ENCODE measurements around the gene ASTN2. TPM values are rescaled to one million over a fixed set of nuclear protein-coding genes. Genes with fewer than 3 reads are reported as not detected.

Gene ASTN2
- total RNA-seq, 4 donors from 2014 or later, result 3.0 to 7.0 (median 5.2) TPM

- H3K9me3 ChIP-seq, result no peaks in the 10 kb centered on the region
- H3K4me3 ChIP-seq, result no peak overlapping the region
- H3K27me3 ChIP-seq, result no peaks in the 10 kb centered on the region
- intact Hi-C loops (cut with DNase I; ENCODE audit: low total_unique reads) (no loop called here), in situ Hi-C loops (cut with MboI; ENCODE audit: low pct_ligation_motif_present in 1 of 4, low pct_unique_long_range_greater_than_20kb in 1 of 4, low sequenced_read_pairs in 3 of 4) (loop anchor here in 2 of 4 donors (10.0 to 25.0 kb wide), 2 partner anchors 479 to 1047 kb away; partner anchors contain the start of gene PAPPA (in 1 of the 2))
- no peak for TF ChIP-seq POLR2A (IDR thresholded peaks at IDR 0.05)
- TF ChIP-seq EP300 (IDR thresholded peaks at IDR 0.05; ENCODE audit: low read depth), result no peak
- no peak for TF ChIP-seq POLR2AphosphoS5 (IDR thresholded peaks at IDR 0.05)
- no peak for TF ChIP-seq CTCF (IDR thresholded peaks at IDR 0.05)
- WGBS, 2 donors (ENCODE audit: low coverage in 1 of 2), result 47 to 65% methylated on average over 1 to 2 of the region's 2 CpGs
- no peak for DNase-seq
- H3K4me1 ChIP-seq, result no peaks in the 10 kb centered on the region
- no peak overlapping the region for H3K27ac ChIP-seq
- H3K36me3 ChIP-seq, result no peaks in the 10 kb centered on the region
Observed at GRCh38 chr9:116641292-116642059, 773.4 kb downstream of the ASTN2 start.

- H3K36me3 ChIP-seq, result no peaks in the 10 kb centered on the region
- no peak overlapping the region for H3K4me3 ChIP-seq
- TF ChIP-seq POLR2AphosphoS5 (IDR thresholded peaks at IDR 0.05), result no peak
- no peak for TF ChIP-seq POLR2A (IDR thresholded peaks at IDR 0.05)
- no peak for TF ChIP-seq EP300 (IDR thresholded peaks at IDR 0.05; ENCODE audit: low read depth)
- TF ChIP-seq CTCF (IDR thresholded peaks at IDR 0.05), result no peak
- intact Hi-C loops (cut with DNase I; ENCODE audit: low total_unique reads), result no loop called here
- H3K27ac ChIP-seq, result no peak overlapping the region
- H3K27me3 ChIP-seq, result no peaks in the 10 kb centered on the region
- no peak for DNase-seq
- H3K4me1 ChIP-seq, result no peaks in the 10 kb centered on the region
- H3K9me3 ChIP-seq, result no peaks in the 10 kb centered on the region
- in situ Hi-C loops (cut with MboI; ENCODE audit: low pct_ligation_motif_present in 1 of 4, low pct_unique_long_range_greater_than_20kb in 1 of 4, low sequenced_read_pairs in 3 of 4), result loop anchor here in 1 of 4 donors (25.0 kb wide), 1 partner anchor 477 kb away; the partner anchor contains the start of gene PAPPA
Observed at GRCh38 chr9:116639251-116639741, 775.6 kb downstream of the ASTN2 start.

GRCh38 chr9:116635908-116636307 is 778.9 kb downstream of the ASTN2 start:
- 71 to 78% methylated on average over 1 to 2 of the region's 2 CpGs for WGBS, 2 donors (ENCODE audit: low coverage in 1 of 2)
- H3K36me3 ChIP-seq, result no peaks in the 10 kb centered on the region
- in situ Hi-C loops (cut with MboI; ENCODE audit: low pct_ligation_motif_present in 1 of 4, low pct_unique_long_range_greater_than_20kb in 1 of 4, low sequenced_read_pairs in 3 of 4), result loop anchor here in 1 of 4 donors (25.0 kb wide), 1 partner anchor 474 kb away; the partner anchor contains the start of gene PAPPA
- intact Hi-C loops (cut with DNase I; ENCODE audit: low total_unique reads), result no loop called here
- TF ChIP-seq EP300 (IDR thresholded peaks at IDR 0.05; ENCODE audit: low read depth), result no peak
- TF ChIP-seq CTCF (IDR thresholded peaks at IDR 0.05), result no peak
- no peak for TF ChIP-seq POLR2AphosphoS5 (IDR thresholded peaks at IDR 0.05)
- no peak for TF ChIP-seq POLR2A (IDR thresholded peaks at IDR 0.05)
- H3K27me3 ChIP-seq, result no peaks in the 10 kb centered on the region
- no peaks in the 10 kb centered on the region for H3K9me3 ChIP-seq
- no peaks in the 10 kb centered on the region for H3K4me1 ChIP-seq
- no peak overlapping the region for H3K27ac ChIP-seq
- H3K4me3 ChIP-seq, result no peak overlapping the region
- no peak for DNase-seq

DNA sequence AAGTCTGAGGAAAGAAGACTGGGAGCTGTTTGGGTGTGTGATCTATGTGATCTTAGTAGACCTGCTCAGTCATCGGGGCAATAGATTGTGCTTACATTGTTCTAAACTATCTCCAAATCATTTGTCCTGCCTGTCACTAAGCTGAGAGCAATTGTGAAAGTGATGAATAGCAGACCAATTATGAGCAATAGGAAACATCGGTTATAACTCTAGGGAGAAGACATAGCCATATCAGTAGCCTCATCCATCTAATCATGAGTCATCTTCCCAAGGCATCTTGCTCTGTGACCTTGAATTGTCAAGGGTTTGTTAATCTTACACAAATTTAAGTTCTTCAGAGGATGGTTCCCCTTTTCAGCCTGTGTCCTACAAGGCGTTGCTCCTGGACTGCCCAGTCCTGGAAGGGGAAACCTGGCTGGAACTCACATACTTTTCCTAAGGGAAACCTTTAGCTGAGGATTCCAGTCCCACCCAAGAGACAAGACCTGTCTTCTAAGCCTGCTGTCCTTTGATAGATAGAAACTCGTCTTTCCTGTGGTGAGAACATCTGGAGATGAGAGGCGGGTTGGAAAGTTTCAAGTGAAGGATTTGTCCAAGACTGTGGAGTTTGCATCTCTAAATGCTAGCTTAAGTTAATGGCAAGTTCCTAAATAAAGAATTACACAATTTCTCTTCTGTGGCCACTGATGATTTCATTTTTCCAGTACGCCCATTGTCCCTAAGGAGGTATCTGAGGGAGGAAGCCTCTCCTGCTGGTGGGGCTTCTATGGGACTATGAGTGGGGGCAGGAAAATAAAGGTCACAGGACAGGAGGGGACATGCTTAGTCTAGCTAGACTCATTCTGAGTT is 781.6 kb downstream of the ASTN2 start:
- H3K27ac ChIP-seq, result no peak overlapping the region
- H3K36me3 ChIP-seq, result no peaks in the 10 kb centered on the region
- no peak overlapping the region for H3K4me3 ChIP-seq
- 59 to 82% methylated on average over 4 to 6 of the region's 6 CpGs for WGBS, 2 donors (ENCODE audit: low coverage in 1 of 2)
- TF ChIP-seq POLR2A (IDR thresholded peaks at IDR 0.05) (no peak), POLR2AphosphoS5 (IDR thresholded peaks at IDR 0.05) (no peak), CTCF (IDR thresholded peaks at IDR 0.05) (no peak), EP300 (IDR thresholded peaks at IDR 0.05; ENCODE audit: low read depth) (no peak)
- DNase-seq, result no peak
- H3K27me3 ChIP-seq, result no peaks in the 10 kb centered on the region
- in situ Hi-C loops (cut with MboI; ENCODE audit: low pct_ligation_motif_present in 1 of 4, low pct_unique_long_range_greater_than_20kb in 1 of 4, low sequenced_read_pairs in 3 of 4) (loop anchor here in 1 of 4 donors (25.0 kb wide), 1 partner anchor 471 kb away; the partner anchor contains the start of gene PAPPA), intact Hi-C loops (cut with DNase I; ENCODE audit: low total_unique reads) (no loop called here)
- no peaks in the 10 kb centered on the region for H3K9me3 ChIP-seq
- H3K4me1 ChIP-seq, result no peaks in the 10 kb centered on the region

Data from transverse colon (tissue), 4 donors.